ENCODE measurements around the gene GP1BA. TPM values are rescaled to one million over a fixed set of nuclear protein-coding genes. Genes with fewer than 3 reads are reported as not detected.

The GP1BA gene
- total and polyA plus RNA-seq, 2 donors (not counting 1 experiment from before 2014, with no cell fraction given) = not detected

- H3K4me1 ChIP-seq (ENCODE audit: control insufficient read depth, extremely low read depth, insufficient read depth, low read length) = no peaks in the 10 kb centered on the region
- TF ChIP-seq, protein P1, sequence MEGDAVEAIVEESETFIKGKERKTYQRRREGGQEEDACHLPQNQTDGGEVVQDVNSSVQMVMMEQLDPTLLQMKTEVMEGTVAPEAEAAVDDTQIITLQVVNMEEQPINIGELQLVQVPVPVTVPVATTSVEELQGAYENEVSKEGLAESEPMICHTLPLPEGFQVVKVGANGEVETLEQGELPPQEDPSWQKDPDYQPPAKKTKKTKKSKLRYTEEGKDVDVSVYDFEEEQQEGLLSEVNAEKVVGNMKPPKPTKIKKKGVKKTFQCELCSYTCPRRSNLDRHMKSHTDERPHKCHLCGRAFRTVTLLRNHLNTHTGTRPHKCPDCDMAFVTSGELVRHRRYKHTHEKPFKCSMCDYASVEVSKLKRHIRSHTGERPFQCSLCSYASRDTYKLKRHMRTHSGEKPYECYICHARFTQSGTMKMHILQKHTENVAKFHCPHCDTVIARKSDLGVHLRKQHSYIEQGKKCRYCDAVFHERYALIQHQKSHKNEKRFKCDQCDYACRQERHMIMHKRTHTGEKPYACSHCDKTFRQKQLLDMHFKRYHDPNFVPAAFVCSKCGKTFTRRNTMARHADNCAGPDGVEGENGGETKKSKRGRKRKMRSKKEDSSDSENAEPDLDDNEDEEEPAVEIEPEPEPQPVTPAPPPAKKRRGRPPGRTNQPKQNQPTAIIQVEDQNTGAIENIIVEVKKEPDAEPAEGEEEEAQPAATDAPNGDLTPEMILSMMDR (conservative IDR thresholded peaks at IDR 0.05 in 1 of 2, IDR thresholded peaks at IDR 0.05 in 1 of 2; ENCODE audit: low read depth in 1 of 2, low read length in 2 of 2) = no peak
- TF ChIP-seq EZH2 (IDR thresholded peaks at IDR 0.05; ENCODE audit: low read length, missing control alignments) = no peak
- no peaks in the 10 kb centered on the region for H4K20me1 ChIP-seq (ENCODE audit: control insufficient read depth, extremely low read depth, insufficient read depth, low read length)
- H3K27me3 ChIP-seq (ENCODE audit: control insufficient read depth, insufficient read depth, low read length) = no peaks in the 10 kb centered on the region
- H3K9me3 ChIP-seq (ENCODE audit: control insufficient read depth, insufficient read depth, low read depth, low read length) = no peaks in the 10 kb centered on the region
- H2AFZ ChIP-seq (ENCODE audit: low read length) = no peak overlapping the region
- no peak overlapping the region for H3K4me3 ChIP-seq (replicated peaks in 1 of 4; ENCODE audit: control extremely low read depth in 1 of 4, insufficient read depth in 1 of 4, low read depth in 3 of 4, low read length in 4 of 4)
- no peak overlapping the region for H3K4me2 ChIP-seq (ENCODE audit: extremely low read depth, insufficient read depth, low read length)
- no peak overlapping the region for H3K9ac ChIP-seq (ENCODE audit: insufficient read depth, low read length)
- H3K36me3 ChIP-seq (ENCODE audit: control insufficient read depth, insufficient read depth, low read length) = peaks cover 35% of the 10 kb centered on the region
- no peak for DNase-seq (ENCODE audit: low read depth in 2 of 2)
- no peak overlapping the region for H3K27ac ChIP-seq (ENCODE audit: insufficient read depth, low read length)
- H3K79me2 ChIP-seq (ENCODE audit: control insufficient read depth, insufficient read depth, low read length) = no peaks in the 10 kb centered on the region
Observed at GRCh38 chr17:4892499-4893221, 39.4 kb upstream of the GP1BA start.

DNA sequence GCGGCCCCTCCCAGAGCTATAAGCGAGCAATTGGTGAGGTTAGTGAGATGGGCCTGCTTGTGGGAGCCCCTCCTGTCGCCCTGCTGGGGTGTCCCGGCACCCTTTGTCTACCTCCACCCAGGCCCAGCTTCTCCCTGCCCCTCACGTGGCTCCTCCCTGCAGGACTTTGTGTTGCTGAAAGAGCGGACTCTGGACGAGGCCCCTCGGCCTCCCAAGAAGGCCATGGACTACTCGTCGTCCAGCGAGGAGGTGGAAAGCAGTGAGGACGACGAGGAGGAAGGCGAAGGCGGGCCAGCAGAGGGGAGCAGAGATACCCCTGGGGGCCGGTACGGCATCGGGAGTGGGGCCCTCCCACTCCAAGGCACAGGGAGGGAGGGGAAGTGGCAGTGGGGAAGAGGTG, 38.8 kb upstream of the GP1BA start:
- Histone ChIP-seq H3K27ac (ENCODE audit: insufficient read depth, low read length) (no peak overlapping the region), H3K79me2 (ENCODE audit: control insufficient read depth, insufficient read depth, low read length) (no peaks in the 10 kb centered on the region), H3K9me3 (ENCODE audit: control insufficient read depth, insufficient read depth, low read depth, low read length) (no peaks in the 10 kb centered on the region), H2AFZ (ENCODE audit: low read length) (no peak overlapping the region), H3K36me3 (ENCODE audit: control insufficient read depth, insufficient read depth, low read length) (peaks cover 34% of the 10 kb centered on the region), H3K9ac (ENCODE audit: insufficient read depth, low read length) (no peak overlapping the region), H3K4me3 (replicated peaks in 1 of 4; ENCODE audit: control extremely low read depth in 1 of 4, insufficient read depth in 1 of 4, low read depth in 3 of 4, low read length in 4 of 4) (no peak overlapping the region), H4K20me1 (ENCODE audit: control insufficient read depth, extremely low read depth, insufficient read depth, low read length) (no peaks in the 10 kb centered on the region), H3K4me1 (ENCODE audit: control insufficient read depth, extremely low read depth, insufficient read depth, low read length) (no peaks in the 10 kb centered on the region), H3K4me2 (ENCODE audit: extremely low read depth, insufficient read depth, low read length) (no peak overlapping the region), H3K27me3 (ENCODE audit: control insufficient read depth, insufficient read depth, low read length) (no peaks in the 10 kb centered on the region)
- DNase-seq (ENCODE audit: low read depth in 2 of 2) = no peak
- TF ChIP-seq, protein P1 (conservative IDR thresholded peaks at IDR 0.05 in 1 of 2, IDR thresholded peaks at IDR 0.05 in 1 of 2; ENCODE audit: low read depth in 1 of 2, low read length in 2 of 2) = no peak
- TF ChIP-seq EZH2 (IDR thresholded peaks at IDR 0.05; ENCODE audit: low read length, missing control alignments) = no peak

DNA sequence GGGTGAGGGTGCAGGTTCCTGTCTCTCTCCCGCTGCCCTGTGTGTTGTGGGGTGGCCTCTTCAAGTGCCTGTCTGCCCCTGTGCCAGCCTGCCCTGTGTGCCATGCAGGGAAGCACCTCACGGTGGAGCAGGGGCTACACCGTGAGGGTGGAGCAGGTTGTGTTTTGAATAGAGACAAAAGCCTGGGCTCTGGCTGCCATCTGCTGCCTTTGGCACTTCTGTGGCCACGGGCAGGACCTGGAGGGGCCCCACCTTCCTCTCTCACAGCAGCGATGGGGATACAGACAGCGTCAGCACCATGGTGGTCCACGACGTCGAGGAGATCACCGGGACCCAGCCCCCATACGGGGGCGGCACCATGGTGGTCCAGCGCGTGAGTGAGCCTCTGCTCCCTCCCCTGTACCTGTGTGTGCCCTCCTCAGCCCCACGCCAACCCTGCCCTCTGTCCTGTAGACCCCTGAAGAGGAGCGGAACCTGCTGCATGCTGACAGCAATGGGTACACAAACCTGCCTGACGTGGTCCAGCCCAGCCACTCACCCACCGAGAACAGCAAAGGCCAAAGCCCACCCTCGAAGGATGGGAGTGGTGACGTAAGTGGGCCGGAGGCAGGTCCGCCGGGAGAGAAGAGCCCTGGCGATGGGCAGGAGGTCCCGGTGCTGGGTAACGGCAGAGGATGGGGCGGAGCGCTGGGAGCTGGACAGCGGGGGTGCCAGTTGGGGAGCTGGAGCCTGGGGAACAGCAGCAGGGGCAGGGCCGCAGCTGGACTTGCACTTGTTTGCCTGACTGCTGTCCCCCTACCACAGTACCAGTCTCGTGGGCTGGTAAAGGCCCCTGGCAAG, 38.1 kb upstream of the GP1BA start:
- Histone ChIP-seq H3K4me2 (ENCODE audit: extremely low read depth, insufficient read depth, low read length) (no peak overlapping the region), H3K79me2 (ENCODE audit: control insufficient read depth, insufficient read depth, low read length) (no peaks in the 10 kb centered on the region), H3K27me3 (ENCODE audit: control insufficient read depth, insufficient read depth, low read length) (no peaks in the 10 kb centered on the region), H3K4me1 (ENCODE audit: control insufficient read depth, extremely low read depth, insufficient read depth, low read length) (no peaks in the 10 kb centered on the region), H3K9me3 (ENCODE audit: control insufficient read depth, insufficient read depth, low read depth, low read length) (no peaks in the 10 kb centered on the region), H2AFZ (ENCODE audit: low read length) (no peak overlapping the region), H3K27ac (ENCODE audit: insufficient read depth, low read length) (no peak overlapping the region), H3K9ac (ENCODE audit: insufficient read depth, low read length) (no peak overlapping the region), H3K4me3 (replicated peaks in 1 of 4; ENCODE audit: control extremely low read depth in 1 of 4, insufficient read depth in 1 of 4, low read depth in 3 of 4, low read length in 4 of 4) (no peak overlapping the region), H3K36me3 (ENCODE audit: control insufficient read depth, insufficient read depth, low read length) (peaks cover 33% of the 10 kb centered on the region), H4K20me1 (ENCODE audit: control insufficient read depth, extremely low read depth, insufficient read depth, low read length) (no peaks in the 10 kb centered on the region)
- TF ChIP-seq, protein P1 (conservative IDR thresholded peaks at IDR 0.05 in 1 of 2, IDR thresholded peaks at IDR 0.05 in 1 of 2; ENCODE audit: low read depth in 1 of 2, low read length in 2 of 2) = no peak
- TF ChIP-seq EZH2 (IDR thresholded peaks at IDR 0.05; ENCODE audit: low read length, missing control alignments) = no peak
- no peak for DNase-seq (ENCODE audit: low read depth in 2 of 2)
